ENCODE data around the gene DNMT3A.

Gene DNMT3A

DNA sequence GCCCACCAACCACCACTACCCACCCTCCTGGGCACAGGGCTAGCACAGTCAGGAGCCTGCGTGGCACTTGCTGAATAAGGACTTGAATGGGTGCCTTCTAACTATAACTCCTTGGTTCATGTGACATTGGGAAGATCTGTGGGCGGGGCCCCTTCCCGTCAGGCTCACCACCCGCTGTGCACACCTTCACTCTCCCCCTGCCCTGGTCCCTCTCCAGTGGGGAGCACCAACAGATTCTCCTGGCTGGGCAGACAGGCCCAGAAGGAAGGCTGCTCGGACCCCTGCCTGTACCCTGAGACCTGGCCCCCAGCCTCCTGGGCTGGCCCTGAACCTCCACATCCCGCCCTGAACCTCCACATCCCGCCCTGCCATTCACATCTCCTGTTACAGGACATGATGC, 139.9 kb downstream of the DNMT3A start:
- DNase-seq (ENCODE audit: low read depth), result no peak

DNA sequence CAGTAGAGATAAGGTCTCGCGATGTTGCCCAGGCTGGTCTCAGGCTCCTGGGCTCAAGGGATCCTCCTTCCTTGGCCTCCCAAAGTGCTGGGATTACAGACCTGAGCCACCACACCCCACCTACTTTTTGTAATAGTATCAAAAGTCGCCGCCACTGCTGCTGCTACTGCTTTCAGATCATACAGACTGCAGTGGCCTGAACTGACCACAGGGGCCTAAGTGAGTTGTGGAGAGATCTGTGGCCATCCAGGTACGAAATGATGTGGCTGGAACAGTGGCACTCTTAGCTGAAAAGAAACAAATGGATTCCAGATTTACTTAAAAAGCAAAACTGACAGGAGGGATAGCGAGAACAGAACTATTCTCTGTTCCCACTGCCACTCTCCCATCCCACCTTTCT, 140.5 kb downstream of the DNMT3A start:
- no peak for DNase-seq (ENCODE audit: low read depth)

- DNase-seq (ENCODE audit: low read depth), result no peak
Observed at GRCh38 chr2:25198576-25198975, 143.1 kb downstream of the DNMT3A start.

- DNase-seq (ENCODE audit: low read depth), result no peak
Observed at GRCh38 chr2:25198209-25198525, 143.6 kb downstream of the DNMT3A start.

DNA sequence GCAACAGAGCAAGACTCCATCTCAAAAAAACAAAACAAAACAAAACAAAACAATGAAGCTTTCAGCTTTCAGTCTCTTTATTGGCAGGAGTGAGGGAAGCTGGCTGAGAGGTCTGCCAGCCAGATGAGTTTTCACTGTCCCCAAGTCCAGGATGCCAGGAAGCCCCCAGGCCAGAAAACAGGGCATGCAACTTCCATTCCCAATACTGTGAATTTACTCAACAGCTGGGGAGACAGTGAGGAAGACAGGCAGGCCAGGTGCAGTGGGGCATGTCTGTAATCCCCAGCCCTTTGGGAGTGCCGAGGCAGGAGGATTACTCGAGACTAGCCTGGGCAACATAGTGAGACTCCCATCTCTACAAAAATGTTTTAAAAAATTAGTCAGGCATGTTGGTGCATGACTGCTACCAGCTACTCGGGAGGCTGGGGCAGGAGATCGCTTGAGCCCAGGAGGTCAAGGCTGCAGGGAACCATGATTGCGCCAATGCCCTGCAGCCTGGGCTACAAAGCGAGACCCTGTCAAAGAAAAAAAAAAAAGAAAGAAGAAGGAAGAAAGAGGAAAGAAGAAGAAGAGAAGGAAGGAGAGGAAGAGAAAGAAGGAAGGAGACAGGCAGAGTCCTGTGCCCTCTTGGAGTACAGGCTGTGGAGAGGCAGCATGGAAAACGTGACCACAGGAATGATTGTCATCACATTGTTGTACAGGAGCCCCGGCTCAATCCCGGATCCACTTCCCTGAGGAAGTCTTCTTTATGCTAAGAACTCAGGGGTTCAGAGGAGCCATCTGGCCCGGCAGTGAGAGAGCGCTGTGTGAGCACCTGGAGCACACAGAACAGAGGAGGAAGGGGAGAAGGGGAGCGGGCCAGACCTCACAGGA, 144.2 kb downstream of the DNMT3A start:
- no peak for DNase-seq (ENCODE audit: low read depth)

DNA sequence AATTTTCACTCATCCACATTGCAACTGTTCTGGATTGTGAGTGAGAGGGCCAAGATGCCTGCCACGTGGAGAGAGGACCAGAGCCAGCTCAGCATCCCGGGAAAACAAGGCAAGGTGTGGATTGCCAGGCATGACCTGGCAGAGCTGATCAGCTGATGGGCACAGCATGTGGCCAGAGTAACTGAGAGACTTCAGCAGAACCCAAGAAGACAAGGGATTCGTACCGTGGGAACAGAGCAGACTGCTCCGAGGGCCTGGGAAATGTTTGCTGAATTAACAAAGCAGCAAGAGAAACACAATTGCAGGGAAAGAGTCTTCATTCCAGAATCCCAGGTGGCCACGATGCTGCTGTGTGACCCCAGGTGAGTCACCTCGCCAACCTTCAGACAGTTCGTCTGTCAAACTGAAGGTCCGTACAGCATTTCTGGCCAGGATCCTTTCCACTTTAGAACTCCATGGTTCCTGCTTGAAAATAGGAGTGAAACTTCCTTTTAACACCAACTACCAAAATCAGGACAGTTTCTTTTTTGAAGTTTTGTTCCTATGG, 147.1 kb downstream of the DNMT3A start:
- no peak for DNase-seq (ENCODE audit: low read depth)

DNA sequence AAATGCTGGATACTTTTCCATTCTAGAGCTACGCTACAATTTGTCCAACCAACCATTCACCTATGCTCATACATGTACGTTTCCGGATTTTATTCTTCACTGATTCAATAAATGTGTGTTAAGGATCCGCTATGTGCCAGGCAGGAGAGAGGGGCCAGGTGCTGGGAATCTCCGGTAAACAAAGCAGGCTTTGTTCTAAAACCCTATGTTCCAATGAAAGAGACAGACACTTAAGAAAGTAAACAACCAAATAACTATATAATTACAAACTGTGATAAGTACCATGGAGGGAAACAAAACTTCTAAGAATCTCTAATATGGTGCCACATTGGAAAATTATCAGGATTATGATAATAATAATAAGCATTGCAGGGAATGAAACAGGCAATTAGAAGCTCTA, 151.2 kb downstream of the DNMT3A start:
- DNase-seq (ENCODE audit: low read depth), result no peak

- DNase-seq (ENCODE audit: low read depth), result no peak
Observed at GRCh38 chr2:25188405-25188804, 153.3 kb downstream of the DNMT3A start.

DNA sequence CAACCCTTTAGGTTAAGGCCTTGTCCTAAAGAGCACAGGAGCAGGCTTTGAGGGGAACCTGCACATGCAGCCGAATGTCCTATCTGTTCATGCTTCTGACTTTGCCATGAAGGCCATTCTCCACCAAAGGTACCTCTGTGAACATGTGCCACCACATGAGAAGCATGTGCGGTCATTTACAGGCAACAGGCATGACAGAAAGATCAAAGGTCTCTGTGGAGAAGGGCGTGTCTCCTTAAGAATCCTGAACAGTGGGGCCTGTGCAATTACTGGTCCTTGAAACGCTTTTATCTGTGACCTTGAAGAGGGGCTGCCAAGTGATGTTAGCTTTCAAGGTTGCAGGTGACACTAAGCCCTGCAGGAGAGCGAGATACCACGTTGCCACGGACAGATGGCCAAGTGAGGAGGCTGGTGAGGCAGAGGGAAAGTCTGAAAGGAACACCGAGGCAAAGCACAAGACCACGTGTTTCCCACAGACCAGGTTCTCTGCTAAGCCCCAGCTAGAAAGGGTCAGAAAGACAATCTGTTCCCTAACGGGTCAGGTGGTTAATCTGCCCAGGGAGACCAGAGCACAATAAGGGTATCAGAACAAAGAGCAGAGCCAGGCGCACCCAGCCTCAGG, 153.9 kb downstream of the DNMT3A start:
- no peak for DNase-seq (ENCODE audit: low read depth)

DNA sequence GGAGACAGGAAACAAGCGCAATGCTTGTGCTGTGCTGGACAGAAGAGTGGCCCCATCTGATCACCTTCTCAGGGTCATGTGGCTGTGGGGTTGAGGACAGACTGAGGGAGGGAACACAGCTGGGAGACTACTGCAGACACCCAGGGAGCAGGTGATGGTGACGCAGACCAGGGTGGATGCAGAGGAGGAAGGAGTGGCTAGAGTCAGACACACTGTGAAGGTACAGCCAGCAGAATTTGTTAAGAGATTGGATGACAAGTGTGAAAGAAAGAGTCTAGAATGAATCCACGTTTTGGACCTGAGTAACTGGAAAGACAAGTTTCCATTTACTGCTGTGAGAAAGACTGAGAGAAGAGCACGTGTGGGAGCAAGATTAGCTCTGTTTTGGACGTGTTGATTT, 157.5 kb downstream of the DNMT3A start:
- no peak for DNase-seq (ENCODE audit: low read depth)

GRCh38 chr2:25178976-25179375, 162.7 kb downstream of the DNMT3A start:
- DNase-seq (ENCODE audit: low read depth), result no peak
